Type B pancreatic cell (in vitro differentiated cells): ENCODE measurements around the gene TAMALIN. TPM values are rescaled to one million over a fixed set of nuclear protein-coding genes. Genes with fewer than 3 reads are reported as not detected.

ENCODE experiments used
- DNase-seq: peaks from one replicate; pipeline ENCODE4 v3.0.0; 2021; ENCODE audit warnings: mixed read lengths; ENCODE audit not compliant: unreplicated experiment; ENCODE audit errors: extremely low spot score
- H3K27ac Mint-ChIP-seq: 2 replicates; pipeline ENCODE4 v1.8.0; 2021; ENCODE audit warnings: mild to moderate bottlenecking, mixed read lengths
- H3K27me3 Mint-ChIP-seq: 2 replicates; pipeline ENCODE4 v1.8.0; 2021; ENCODE audit warnings: mixed read lengths
- H3K36me3 Mint-ChIP-seq: 2 replicates; pipeline ENCODE4 v1.8.0; 2021; ENCODE audit warnings: mixed read lengths
- H3K4me1 Mint-ChIP-seq: one replicate; pipeline ENCODE4 v1.8.0; 2021; ENCODE audit warnings: mixed read lengths; ENCODE audit not compliant: unreplicated experiment
- H3K4me3 Mint-ChIP-seq: 2 replicates; pipeline ENCODE4 v1.8.0; 2021; ENCODE audit warnings: mild to moderate bottlenecking, mixed read lengths
- H3K9me3 Mint-ChIP-seq: 2 replicates; pipeline ENCODE4 v1.8.0; 2021; ENCODE audit warnings: mixed read lengths
- total RNA-seq: library from RNA; stranded (reverse); gene quantifications from 2 replicates; pipeline ENCODE4 v1.2.1, GENCODE V29; 2021; ENCODE audit warnings: low replicate concordance
- TF ChIP-seq, protein P1 (sequence below): fragments of 200-600 bp; sonication (generic); conservative IDR thresholded peaks from 2 replicates; pipeline ENCODE4 v1.5.0; 2021; ENCODE audit warnings: antibody characterized with exemption, mild to moderate bottlenecking

TAMALIN gene
- total RNA-seq, 1 donor from 2014 or later, result 16.5 TPM

DNA sequence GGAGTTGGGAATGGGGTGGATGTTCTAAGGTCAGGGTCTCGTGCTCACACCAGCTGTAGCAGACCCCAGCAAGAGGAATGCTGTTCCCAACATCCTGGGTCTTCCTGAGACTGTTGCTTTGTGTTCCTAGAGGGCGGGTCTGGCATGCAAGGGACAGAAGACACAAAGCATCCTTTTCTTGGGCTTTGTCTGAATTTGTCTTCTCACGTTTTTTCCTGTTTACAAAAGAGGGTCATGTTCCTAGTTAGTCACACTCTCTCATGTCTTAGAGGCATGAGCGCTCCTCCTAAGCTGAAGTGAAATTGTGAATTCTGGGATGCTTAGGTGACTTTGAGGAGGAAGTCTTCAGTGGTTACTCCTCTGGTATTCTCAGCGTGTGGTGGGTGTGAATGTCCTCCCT lies 9.6 kb upstream of the TAMALIN start:
- TF ChIP-seq, protein P1, sequence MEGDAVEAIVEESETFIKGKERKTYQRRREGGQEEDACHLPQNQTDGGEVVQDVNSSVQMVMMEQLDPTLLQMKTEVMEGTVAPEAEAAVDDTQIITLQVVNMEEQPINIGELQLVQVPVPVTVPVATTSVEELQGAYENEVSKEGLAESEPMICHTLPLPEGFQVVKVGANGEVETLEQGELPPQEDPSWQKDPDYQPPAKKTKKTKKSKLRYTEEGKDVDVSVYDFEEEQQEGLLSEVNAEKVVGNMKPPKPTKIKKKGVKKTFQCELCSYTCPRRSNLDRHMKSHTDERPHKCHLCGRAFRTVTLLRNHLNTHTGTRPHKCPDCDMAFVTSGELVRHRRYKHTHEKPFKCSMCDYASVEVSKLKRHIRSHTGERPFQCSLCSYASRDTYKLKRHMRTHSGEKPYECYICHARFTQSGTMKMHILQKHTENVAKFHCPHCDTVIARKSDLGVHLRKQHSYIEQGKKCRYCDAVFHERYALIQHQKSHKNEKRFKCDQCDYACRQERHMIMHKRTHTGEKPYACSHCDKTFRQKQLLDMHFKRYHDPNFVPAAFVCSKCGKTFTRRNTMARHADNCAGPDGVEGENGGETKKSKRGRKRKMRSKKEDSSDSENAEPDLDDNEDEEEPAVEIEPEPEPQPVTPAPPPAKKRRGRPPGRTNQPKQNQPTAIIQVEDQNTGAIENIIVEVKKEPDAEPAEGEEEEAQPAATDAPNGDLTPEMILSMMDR, result no peak
- Mint-ChIP-seq H3K4me3 (no peak overlapping the region), H3K36me3 (peaks cover 32% of the 10 kb centered on the region), H3K9me3 (no peaks in the 10 kb centered on the region), H3K27me3 (no peaks in the 10 kb centered on the region), H3K27ac (no peak overlapping the region), H3K4me1 (peaks cover 9% of the 10 kb centered on the region)
- no peak for DNase-seq

DNA sequence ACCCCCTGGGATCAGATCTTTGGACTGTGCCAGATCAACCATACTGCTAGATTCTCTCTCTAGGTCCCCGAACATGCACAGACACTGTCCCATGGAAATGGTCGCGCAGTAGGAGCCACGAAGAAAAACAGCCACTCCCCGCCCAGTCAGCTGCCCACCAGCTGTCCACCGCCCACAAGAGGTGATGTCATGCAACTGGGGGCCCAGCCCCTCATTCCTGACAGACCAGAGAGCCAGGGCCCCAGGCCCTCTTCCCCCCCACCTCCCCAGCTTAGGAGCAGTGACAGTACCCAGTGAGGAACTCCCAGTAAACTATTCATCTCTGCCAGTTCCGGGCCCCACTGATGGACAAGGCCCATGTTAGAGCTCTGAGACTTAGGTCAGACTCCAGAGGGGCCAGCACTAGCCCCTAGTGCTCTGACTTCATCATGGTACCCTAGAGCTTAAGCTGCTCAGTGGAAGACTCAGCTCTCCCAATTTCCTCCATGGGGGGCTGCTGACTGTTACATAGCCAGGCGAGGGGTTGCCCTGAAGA lies 3.7 kb upstream of the TAMALIN start:
- TF ChIP-seq, protein P1, result no peak
- Mint-ChIP-seq H3K4me3 (peak overlapping the region; percentile 10), H3K36me3 (peaks cover 19% of the 10 kb centered on the region), H3K27me3 (peaks cover 28% of the 10 kb centered on the region), H3K27ac (no peak overlapping the region), H3K9me3 (no peaks in the 10 kb centered on the region), H3K4me1 (peaks cover 33% of the 10 kb centered on the region)
- no peak for DNase-seq

DNA sequence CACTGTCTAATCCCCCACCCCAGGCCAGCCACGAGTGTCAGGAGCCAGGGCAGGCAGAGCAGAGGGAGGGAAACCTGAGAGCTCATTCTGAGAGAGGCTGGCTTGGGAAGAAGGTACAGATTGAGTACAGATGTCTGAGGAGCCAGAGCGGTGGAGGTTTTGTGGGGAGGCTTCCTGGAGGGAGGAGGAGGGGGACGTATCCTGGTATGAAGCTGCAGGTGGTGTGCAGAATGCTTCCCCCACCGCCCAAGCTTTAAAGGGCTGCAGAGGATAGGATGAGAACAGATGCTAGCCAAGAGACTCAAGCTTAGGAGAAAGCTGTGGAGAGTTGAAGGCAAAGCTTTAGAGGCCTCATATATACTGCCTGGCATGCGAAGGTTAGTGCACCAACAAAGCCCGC lies 3.2 kb upstream of the TAMALIN start:
- TF ChIP-seq, protein P1, result no peak
- no peak for DNase-seq
- Mint-ChIP-seq H3K4me3 (peak overlapping the region; percentile 10), H3K9me3 (no peaks in the 10 kb centered on the region), H3K27ac (peak overlapping the region; percentile 21), H3K27me3 (peaks cover 33% of the 10 kb centered on the region), H3K4me1 (peaks cover 33% of the 10 kb centered on the region), H3K36me3 (peaks cover 16% of the 10 kb centered on the region)

DNA sequence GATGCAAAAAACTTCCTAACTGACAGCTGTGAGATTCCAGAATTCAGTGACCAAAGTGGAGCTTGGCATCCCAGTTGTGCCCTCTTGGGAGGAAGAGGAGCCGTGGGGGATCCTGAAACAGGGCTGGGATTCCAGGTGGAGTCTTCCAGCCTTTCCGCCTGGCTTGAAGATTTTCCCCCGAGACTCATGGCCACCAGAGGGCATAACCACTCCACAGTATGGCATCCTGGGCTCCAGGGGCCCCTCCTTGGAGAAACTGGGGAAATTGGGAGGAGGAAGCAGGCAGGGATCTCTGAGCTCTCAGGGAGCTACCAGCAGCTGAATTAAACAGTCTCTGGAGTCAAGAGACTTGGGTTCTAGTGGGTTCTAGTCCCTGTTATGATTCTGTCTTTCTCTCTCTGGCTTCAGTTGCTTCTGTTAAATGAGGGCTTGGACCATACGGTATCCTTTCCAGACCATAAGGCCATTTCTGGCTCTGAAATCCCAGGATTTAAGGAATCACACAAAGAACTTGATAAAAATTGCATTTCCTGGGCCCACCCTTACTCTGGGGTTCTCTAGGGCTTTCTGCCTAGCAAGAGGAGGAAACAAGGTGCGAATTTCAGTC lies 2.6 kb upstream of the TAMALIN start:
- Mint-ChIP-seq H3K4me3 (no peak overlapping the region), H3K27me3 (peaks cover 37% of the 10 kb centered on the region), H3K4me1 (peaks cover 33% of the 10 kb centered on the region), H3K36me3 (peaks cover 13% of the 10 kb centered on the region), H3K27ac (peak overlapping the region; percentile 21), H3K9me3 (no peaks in the 10 kb centered on the region)
- DNase-seq, result no peak
- TF ChIP-seq, protein P1, result peak; percentile 75

DNA sequence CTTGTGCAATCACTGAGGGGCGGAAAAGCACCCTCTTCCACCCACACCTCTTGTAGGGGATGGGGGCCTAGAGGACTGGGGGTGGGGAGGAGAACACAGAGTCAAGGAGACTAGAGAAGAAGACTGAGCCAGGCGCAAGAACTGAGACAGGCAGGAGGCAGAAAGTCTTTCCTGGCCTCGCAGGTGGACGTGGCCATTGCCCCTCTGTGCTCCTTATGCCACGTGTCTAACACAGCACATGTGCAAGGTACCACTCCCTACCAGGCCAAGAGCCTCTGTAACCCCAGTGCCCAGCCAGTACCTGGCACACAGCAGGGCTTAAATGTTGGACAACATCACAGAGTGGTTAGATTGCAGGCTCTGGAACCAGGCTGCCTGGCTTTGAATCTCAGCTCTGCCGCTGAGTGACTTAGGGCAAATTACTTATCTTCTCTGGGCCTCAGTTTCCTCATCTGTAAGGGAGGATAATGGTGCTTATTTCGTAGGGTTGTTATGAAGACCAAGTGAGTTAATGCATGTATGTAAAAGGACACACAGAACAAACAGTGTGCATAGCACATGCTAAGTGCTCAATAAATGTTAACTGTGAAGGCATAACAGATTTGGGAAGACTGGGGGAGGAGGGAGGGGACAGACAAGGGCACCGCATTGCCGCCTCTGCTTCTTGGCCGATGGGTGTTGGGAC lies 1.4 kb upstream of the TAMALIN start:
- H3K4me3 Mint-ChIP-seq, result peak overlapping the region; percentile 91
- H3K27me3 Mint-ChIP-seq, result peaks cover 37% of the 10 kb centered on the region
- peak overlapping the region; percentile 43 for H3K27ac Mint-ChIP-seq
- TF ChIP-seq, protein P1, result no peak
- H3K36me3 Mint-ChIP-seq, result peaks cover 5% of the 10 kb centered on the region
- peaks cover 39% of the 10 kb centered on the region for H3K4me1 Mint-ChIP-seq
- DNase-seq, result no peak
- no peaks in the 10 kb centered on the region for H3K9me3 Mint-ChIP-seq
